GM23338 (cell line): Measurements from ENCODE around the gene CEP72. TPM values are rescaled to one million over a fixed set of nuclear protein-coding genes. Genes with fewer than 3 reads are reported as not detected.

ENCODE experiments used
- ATAC-seq: fragments of 200-7000 bp; cut with Tn5 transposase; 3 replicates; pipeline ENCODE4 v1.9.1; 2020
- DNase-seq: peaks from one replicate; pipeline ENCODE4 v3.0.0-alpha.2; 2015; ENCODE audit warnings: low spot score
- H2AFZ ChIP-seq: fragments of 200-600 bp; sonication (generic); 2 replicates; pipeline ENCODE4 v1.8.0; 2016; ENCODE audit warnings: antibody characterized with exemption, mild to moderate bottlenecking, moderate library complexity
- H3F3A ChIP-seq: fragments of 200-600 bp; sonication (generic); replicated peaks from 2 replicates; pipeline ENCODE4 v1.8.0; 2017; ENCODE audit warnings: antibody characterized with exemption, mixed run types, low read depth
- H3K27ac ChIP-seq: fragments of 200-600 bp; sonication (generic); 2 replicates; pipeline ENCODE4 v1.6.1; 2016; ENCODE audit warnings: low read depth
- H3K27me3 ChIP-seq: fragments of 200-600 bp; sonication (generic); 2 replicates; pipeline ENCODE4 v1.8.0; 2016; ENCODE audit warnings: mild to moderate bottlenecking, mixed run types, moderate library complexity; ENCODE audit not compliant: insufficient read depth
- H3K36me3 ChIP-seq: fragments of 200-600 bp; sonication (generic); 2 replicates; pipeline ENCODE4 v1.8.0; 2016; ENCODE audit warnings: mild to moderate bottlenecking; ENCODE audit not compliant: insufficient read depth
- H3K4me1 ChIP-seq: fragments of 200-600 bp; sonication (generic); 2 replicates; pipeline ENCODE4 v1.8.0; 2016; ENCODE audit warnings: mild to moderate bottlenecking, moderate library complexity; ENCODE audit not compliant: insufficient read depth
- H3K4me2 ChIP-seq: fragments of 200-600 bp; sonication (generic); 2 replicates; pipeline ENCODE4 v1.7.1; 2017; ENCODE audit warnings: mixed run types
- H3K4me3 ChIP-seq: fragments of 200-600 bp; sonication (generic); 2 replicates; pipeline ENCODE4 v1.6.1; 2016; ENCODE audit warnings: mixed run types
- H3K79me2 ChIP-seq: fragments of 200-600 bp; sonication (generic); replicated peaks from 2 replicates; pipeline ENCODE4 v1.8.0; 2017; ENCODE audit warnings: mild to moderate bottlenecking; ENCODE audit not compliant: insufficient read depth
- H3K9me2 ChIP-seq: fragments of 200-600 bp; sonication (generic); 2 replicates; pipeline ENCODE4 v1.8.0; 2017; ENCODE audit not compliant: insufficient read depth
- H4K20me1 ChIP-seq: fragments of 200-600 bp; sonication (generic); replicated peaks from 2 replicates; pipeline ENCODE4 v1.8.0; 2017; ENCODE audit warnings: mild to moderate bottlenecking; ENCODE audit not compliant: insufficient read depth
- H3K27ac Mint-ChIP-seq: 2 replicates; pipeline ENCODE4 v1.8.0; 2020; ENCODE audit warnings: inconsistent platforms, mild to moderate bottlenecking, moderate library complexity, mixed read lengths
- H3K27me3 Mint-ChIP-seq: 3 replicates; pipeline ENCODE4 v1.8.0; 2022; ENCODE audit warnings: low read depth, mild to moderate bottlenecking, moderate library complexity, mixed read lengths, inconsistent platforms; ENCODE audit not compliant: insufficient read depth, poor library complexity
- H3K36me3 Mint-ChIP-seq: 3 replicates; pipeline ENCODE4 v1.8.0; 2021; ENCODE audit warnings: low read depth, mild to moderate bottlenecking, inconsistent platforms, moderate library complexity, mixed read lengths
- H3K4me1 Mint-ChIP-seq: 3 replicates; pipeline ENCODE4 v1.8.0; 2020; ENCODE audit warnings: mild to moderate bottlenecking, inconsistent platforms, mixed read lengths
- H3K4me3 Mint-ChIP-seq: 3 replicates; pipeline ENCODE4 v1.8.0; 2021; ENCODE audit warnings: moderate library complexity, mild to moderate bottlenecking, inconsistent platforms, mixed read lengths
- H3K9me3 Mint-ChIP-seq: 3 replicates; pipeline ENCODE4 v1.8.0; 2020; ENCODE audit warnings: moderate library complexity, mild to moderate bottlenecking, inconsistent platforms, mixed read lengths
- CREB1 ChIP-seq: fragments of 250-450 bp; sonication (Bioruptor Pico); IDR thresholded peaks from 2 replicates; pipeline ENCODE4 v1.5.0; 2020; ENCODE audit warnings: low read depth, mild to moderate bottlenecking, moderate library complexity
- CTCF ChIP-seq, 2 experiments: fragments of 200-600 bp in 1 of 2; sonication (generic) in 1 of 2; conservative IDR thresholded peaks; 2 replicates each; pipeline versions ENCODE4 v1.5.1 to v1.6.1; 2016 to 2017; ENCODE audit warnings: antibody characterized with exemption in 2 of 2, low read depth in 2 of 2, mild to moderate bottlenecking in 2 of 2, moderate library complexity in 1 of 2
- ETS1 ChIP-seq: IDR thresholded peaks from 2 replicates; pipeline ENCODE4 v1.6.1; 2016; ENCODE audit warnings: antibody characterized with exemption
- EZH2 ChIP-seq: fragments of 200-600 bp; sonication (generic); IDR thresholded peaks from one replicate; pipeline ENCODE4 v1.8.0; 2017; ENCODE audit warnings: antibody characterized with exemption, mild to moderate bottlenecking, low read depth; ENCODE audit not compliant: unreplicated experiment
- EZH2phosphoT487 ChIP-seq: fragments of 200-600 bp; sonication (generic); IDR thresholded peaks from one replicate; pipeline ENCODE4 v1.8.1; 2018; ENCODE audit warnings: antibody characterized with exemption; ENCODE audit not compliant: unreplicated experiment
- JUNB ChIP-seq: IDR thresholded peaks from one replicate; pipeline ENCODE4 v1.6.1; 2016; ENCODE audit warnings: antibody characterized with exemption; ENCODE audit not compliant: unreplicated experiment
- NANOG ChIP-seq: IDR thresholded peaks from 2 replicates; pipeline ENCODE4 v1.6.1; 2016; ENCODE audit warnings: antibody characterized with exemption, borderline replicate concordance
- POLR2AphosphoS5 ChIP-seq: IDR thresholded peaks from 2 replicates; pipeline ENCODE4 v1.6.1; 2016; ENCODE audit warnings: antibody characterized with exemption, low read depth
- REST ChIP-seq: IDR thresholded peaks from one replicate; pipeline ENCODE4 v1.6.1; 2018; ENCODE audit warnings: antibody characterized with exemption; ENCODE audit not compliant: unreplicated experiment
- STAT1 ChIP-seq: IDR thresholded peaks from one replicate; pipeline ENCODE4 v1.6.1; 2016; ENCODE audit warnings: antibody characterized with exemption; ENCODE audit not compliant: unreplicated experiment
- ZNF114 ChIP-seq: fragments of 250-450 bp; sonication (Bioruptor Pico); IDR thresholded peaks from 2 replicates; pipeline ENCODE4 v1.5.0; 2020; ENCODE audit warnings: mild to moderate bottlenecking, moderate library complexity
- ZNF331 ChIP-seq: fragments of 250-450 bp; sonication (Bioruptor Pico); IDR thresholded peaks from 2 replicates; pipeline ENCODE4 v1.5.0; 2020; ENCODE audit warnings: low read depth, mild to moderate bottlenecking, moderate library complexity
- ZNF462 ChIP-seq: fragments of 250-450 bp; sonication (Bioruptor Pico); IDR thresholded peaks from 2 replicates; pipeline ENCODE4 v1.5.0; 2020; ENCODE audit warnings: mild to moderate bottlenecking, moderate library complexity
- polyA plus RNA-seq: library from polyadenylated mRNA; unstranded; fragments of >200 nt; fragmentation: Nextera tagmentation; extraction: Ambion mirVana; gene quantifications from 2 replicates; pipeline ENCODE4 v1.2.1, GENCODE V29; 2016
- total RNA-seq: library from RNA; depleted of rRNA; stranded (reverse); fragments of >200 nt; shearing (Covaris generic); gene quantifications from 2 replicates; pipeline ENCODE4 v1.2.3, GENCODE V29; 2014

Gene CEP72
- total and polyA plus RNA-seq, 2 experiments from 2014 or later, result 15.5 to 27.1 TPM

- Mint-ChIP-seq H3K27ac (no peak overlapping the region), H3K9me3 (peaks cover 20% of the 10 kb centered on the region; the same call in 2 of the 3 replicates), H3K4me3 (no peak overlapping the region), H3K27me3 (peaks cover 18% of the 10 kb centered on the region), H3K36me3 (peaks cover 4% of the 10 kb centered on the region; the same call in 1 of the 3 replicates), H3K4me1 (peaks cover 16% of the 10 kb centered on the region)
- no peak overlapping the region for H3K27ac ChIP-seq
- H2AFZ ChIP-seq, result no peak overlapping the region
- H3F3A ChIP-seq, result no peaks in the 10 kb centered on the region
- no peak overlapping the region for H3K4me2 ChIP-seq
- no peaks in the 10 kb centered on the region for H3K79me2 ChIP-seq
- no peaks in the 10 kb centered on the region for H3K36me3 ChIP-seq
- no peaks in the 10 kb centered on the region for H3K27me3 ChIP-seq
- H3K4me3 ChIP-seq, result no peak overlapping the region
- TF ChIP-seq ZNF114 (CRISPR knock-in tag), result no peak
- no peak for TF ChIP-seq CREB1
- no peak for TF ChIP-seq JUNB
- TF ChIP-seq POLR2AphosphoS5, result no peak
- no peak for TF ChIP-seq CTCF (conservative IDR thresholded peaks at IDR 0.05; ENCODE audit: low read depth in 2 of 2)
- no peak for TF ChIP-seq ZNF331 (CRISPR knock-in tag)
- TF ChIP-seq ETS1, result no peak
- no peak for TF ChIP-seq STAT1
- no peak for TF ChIP-seq ZNF462
- no peak for TF ChIP-seq EZH2
- no peak for TF ChIP-seq REST
- TF ChIP-seq NANOG, result no peak
- no peak for TF ChIP-seq EZH2phosphoT487
- no peaks in the 10 kb centered on the region for H4K20me1 ChIP-seq
- H3K4me1 ChIP-seq, result no peaks in the 10 kb centered on the region
- DNase-seq, result no peak
- no peaks in the 10 kb centered on the region for H3K9me2 ChIP-seq
- peak; percentile 24; the same call in 2 of the 3 replicates for ATAC-seq
These were observed 31.7 kb upstream of the CEP72 start for GRCh38 chr5:580436-580835.
